ENCODE data around the gene FSHB. TPM values are rescaled to one million over a fixed set of nuclear protein-coding genes. Genes with fewer than 3 reads are reported as not detected.

FSHB gene
- polyA plus RNA-seq, 3 donors, result not detected

GRCh38 chr11:30257058-30257457, 26.2 kb downstream of the FSHB start:
- peaks cover 0 to 1% (median 0%) of the 10 kb centered on the region in 7 donors for H3K9me3 Mint-ChIP-seq
- no peaks in the 10 kb centered on the region for H4K20me1 ChIP-seq (ENCODE audit: insufficient read depth, low read length)
- intact Hi-C loops (cut with micrococcal nuclease), result no loop called here
- H3K9ac ChIP-seq (ENCODE audit: insufficient read depth, low read length, poor library complexity, severe bottlenecking), result no peak overlapping the region
- H3K4me1 ChIP-seq (ENCODE audit: control insufficient read depth in 1 of 2, insufficient read depth in 2 of 2, low read length in 2 of 2), result no peaks in the 10 kb centered on the region
- no peak overlapping the region for H3K4me3 Mint-ChIP-seq
- H2AFZ ChIP-seq (ENCODE audit: insufficient read depth, low read depth, low read length, poor library complexity, severe bottlenecking), result no peak overlapping the region
- no peak overlapping the region for H3K27ac Mint-ChIP-seq
- no peaks in the 10 kb centered on the region for H3K36me3 Mint-ChIP-seq
- no peak for TF ChIP-seq CTCF (IDR thresholded peaks at IDR 0.05)
- H3K27me3 ChIP-seq (ENCODE audit: control insufficient read depth in 2 of 2, insufficient read depth in 2 of 2, low read length in 2 of 2), result no peaks in the 10 kb centered on the region
- H3K4me1 Mint-ChIP-seq, result no peaks in the 10 kb centered on the region
- no peak overlapping the region for H3K4me2 ChIP-seq (replicated peaks; ENCODE audit: extremely low read depth, low read length, poor library complexity, severe bottlenecking)
- no CpG with 5 or more reads among the region's 3 CpGs for WGBS (ENCODE audit: insufficient coverage)
- no peak overlapping the region for H3K27ac ChIP-seq (ENCODE audit: low read depth in 1 of 2, low read length in 2 of 2)
- H3K79me2 ChIP-seq (ENCODE audit: insufficient read depth, low read length), result no peaks in the 10 kb centered on the region
- H3K9me3 ChIP-seq (replicated peaks in 1 of 2; ENCODE audit: control insufficient read depth in 1 of 2, insufficient read depth in 1 of 2, low read length in 2 of 2), result no peaks in the 10 kb centered on the region
- no peak for DNase-seq
- no peak overlapping the region for H3K4me3 ChIP-seq (replicated peaks in 1 of 3; ENCODE audit: low read depth in 2 of 3, low read length in 3 of 3)
- peaks cover 0 to 3% (median 2%) of the 10 kb centered on the region in 3 donors for H3K27me3 Mint-ChIP-seq (ENCODE audit: low read depth in 3 of 3)
- no peaks in the 10 kb centered on the region for H3K36me3 ChIP-seq (replicated peaks in 1 of 2; ENCODE audit: control insufficient read depth in 1 of 2, insufficient read depth in 2 of 2, low read length in 2 of 2)

DNA sequence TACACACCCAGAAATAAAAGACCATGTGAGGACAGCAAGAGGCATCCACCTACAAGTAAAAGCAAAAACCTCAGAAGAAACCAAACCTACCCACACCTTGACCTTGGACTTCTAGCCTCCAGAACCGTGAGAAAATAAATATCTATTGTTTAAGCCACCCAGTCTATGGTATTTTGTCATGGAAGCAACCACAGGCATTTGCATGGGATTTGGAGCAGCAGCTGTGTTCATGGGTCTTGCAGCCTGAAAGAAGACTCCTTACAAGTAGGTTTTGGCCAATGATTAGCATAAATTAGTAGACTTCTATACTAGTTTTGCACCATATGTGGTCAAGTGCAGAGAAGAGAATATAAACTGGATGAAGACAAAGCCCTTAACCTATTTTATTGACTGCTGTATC, 27.9 kb downstream of the FSHB start:
- intact Hi-C loops (cut with micrococcal nuclease), result no loop called here
- no peaks in the 10 kb centered on the region for H3K36me3 ChIP-seq (replicated peaks in 1 of 2; ENCODE audit: control insufficient read depth in 1 of 2, insufficient read depth in 2 of 2, low read length in 2 of 2)
- no peaks in the 10 kb centered on the region for H3K4me1 Mint-ChIP-seq
- H3K27me3 ChIP-seq (ENCODE audit: control insufficient read depth in 2 of 2, insufficient read depth in 2 of 2, low read length in 2 of 2), result no peaks in the 10 kb centered on the region
- no peaks in the 10 kb centered on the region for H3K4me1 ChIP-seq (ENCODE audit: control insufficient read depth in 1 of 2, insufficient read depth in 2 of 2, low read length in 2 of 2)
- peaks cover 0 to 1% (median 0%) of the 10 kb centered on the region in 7 donors for H3K9me3 Mint-ChIP-seq
- H3K9me3 ChIP-seq (replicated peaks in 1 of 2; ENCODE audit: control insufficient read depth in 1 of 2, insufficient read depth in 1 of 2, low read length in 2 of 2), result no peaks in the 10 kb centered on the region
- H2AFZ ChIP-seq (ENCODE audit: insufficient read depth, low read depth, low read length, poor library complexity, severe bottlenecking), result no peak overlapping the region
- no peak overlapping the region for H3K4me2 ChIP-seq (replicated peaks; ENCODE audit: extremely low read depth, low read length, poor library complexity, severe bottlenecking)
- H3K27me3 Mint-ChIP-seq (ENCODE audit: low read depth in 3 of 3), result peaks cover 0 to 3% (median 2%) of the 10 kb centered on the region in 3 donors
- no peaks in the 10 kb centered on the region for H3K36me3 Mint-ChIP-seq
- H3K27ac Mint-ChIP-seq, result no peak overlapping the region
- TF ChIP-seq CTCF (IDR thresholded peaks at IDR 0.05), result no peak
- no peak for DNase-seq
- no peak overlapping the region for H3K4me3 Mint-ChIP-seq
- H3K27ac ChIP-seq (ENCODE audit: low read depth in 1 of 2, low read length in 2 of 2), result no peak overlapping the region
- H3K4me3 ChIP-seq (replicated peaks in 1 of 3; ENCODE audit: low read depth in 2 of 3, low read length in 3 of 3), result no peak overlapping the region
- no peaks in the 10 kb centered on the region for H3K79me2 ChIP-seq (ENCODE audit: insufficient read depth, low read length)
- no peaks in the 10 kb centered on the region for H4K20me1 ChIP-seq (ENCODE audit: insufficient read depth, low read length)
- H3K9ac ChIP-seq (ENCODE audit: insufficient read depth, low read length, poor library complexity, severe bottlenecking), result no peak overlapping the region
- no CpG with 5 or more reads among the region's 1 CpG for WGBS (ENCODE audit: insufficient coverage)

Measured in CD14-positive monocyte (primary cell).